ENCODE results near the gene GHRHR.

DNA sequence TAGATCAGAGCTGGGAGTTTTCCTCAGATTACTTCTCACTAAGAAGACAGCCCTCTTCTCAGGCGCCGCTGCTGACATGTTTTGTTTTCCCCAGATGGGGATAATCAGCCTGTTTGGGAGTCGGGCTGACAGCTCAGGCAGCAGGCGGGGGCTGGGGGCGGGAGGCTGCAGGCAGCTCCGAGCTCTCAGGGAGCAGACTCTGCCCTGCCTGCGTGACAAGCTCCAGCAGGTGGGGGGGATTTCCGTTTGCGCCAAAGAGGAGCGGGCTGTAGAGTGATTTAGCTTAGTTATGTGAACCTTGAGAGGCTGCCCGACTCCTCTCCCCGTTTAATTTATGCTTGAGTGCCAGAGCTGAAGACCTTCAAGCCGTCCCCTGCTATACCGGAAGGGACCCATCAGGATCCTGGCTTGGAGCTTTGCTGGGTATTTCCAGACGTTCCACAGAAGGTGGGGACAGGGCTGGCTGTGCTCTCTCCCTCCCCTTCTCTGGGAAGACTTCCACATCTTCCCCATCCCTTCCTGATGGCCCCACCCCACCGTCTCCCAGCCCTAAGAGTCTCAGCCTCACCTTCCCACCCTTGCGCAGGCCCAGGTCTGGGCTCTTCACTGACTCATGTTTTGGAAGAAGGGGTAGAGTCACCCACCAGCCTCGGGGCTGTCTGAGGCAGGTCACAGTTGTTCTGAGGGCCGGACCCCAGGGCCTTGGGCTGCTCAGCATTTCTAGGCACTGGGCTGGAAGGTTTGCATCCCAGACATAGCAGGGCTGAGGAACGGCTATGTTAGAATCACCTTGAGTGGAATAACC is 63.6 kb downstream of the GHRHR start:
- TF ChIP-seq GATA3 (IDR thresholded peaks at IDR 0.05; ENCODE audit: low read depth, low read length) (no peak), GATA2 (IDR thresholded peaks at IDR 0.05; ENCODE audit: low read depth, low read length) (no peak)

Data from SH-SY5Y (cell line).